ENCODE measurements around the gene TEX14.

TEX14 gene

DNA sequence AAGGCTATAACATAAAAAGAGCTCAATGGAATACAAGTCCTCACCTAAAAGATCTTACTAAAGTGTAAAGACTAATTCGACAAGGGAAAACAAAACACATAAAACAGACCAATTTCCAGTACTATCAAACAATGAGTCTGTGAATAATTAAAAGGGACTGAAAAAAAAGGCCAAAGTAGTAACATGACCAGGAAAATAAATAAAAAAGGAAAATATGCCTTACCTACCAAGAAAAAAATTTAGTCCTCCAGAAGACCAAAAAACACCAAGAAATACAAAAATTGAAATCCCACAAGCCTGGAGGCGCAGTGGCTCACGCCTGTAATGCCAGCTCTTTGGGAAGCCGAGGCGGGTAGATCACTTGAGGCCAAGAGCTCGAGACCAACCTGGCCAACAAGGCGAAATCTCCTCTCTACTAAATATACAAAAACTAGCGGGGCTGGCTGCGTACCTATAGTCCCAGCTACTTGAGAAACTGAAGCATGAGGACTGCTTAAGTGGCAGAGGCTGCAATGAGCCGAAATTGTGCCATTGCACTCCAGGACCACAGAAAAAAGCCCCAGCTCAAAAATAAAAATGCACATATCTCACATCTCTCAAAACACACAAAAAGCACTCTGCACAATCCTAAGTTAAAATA, 60.8 kb downstream of the TEX14 start:
- TF ChIP-seq, protein P1, sequence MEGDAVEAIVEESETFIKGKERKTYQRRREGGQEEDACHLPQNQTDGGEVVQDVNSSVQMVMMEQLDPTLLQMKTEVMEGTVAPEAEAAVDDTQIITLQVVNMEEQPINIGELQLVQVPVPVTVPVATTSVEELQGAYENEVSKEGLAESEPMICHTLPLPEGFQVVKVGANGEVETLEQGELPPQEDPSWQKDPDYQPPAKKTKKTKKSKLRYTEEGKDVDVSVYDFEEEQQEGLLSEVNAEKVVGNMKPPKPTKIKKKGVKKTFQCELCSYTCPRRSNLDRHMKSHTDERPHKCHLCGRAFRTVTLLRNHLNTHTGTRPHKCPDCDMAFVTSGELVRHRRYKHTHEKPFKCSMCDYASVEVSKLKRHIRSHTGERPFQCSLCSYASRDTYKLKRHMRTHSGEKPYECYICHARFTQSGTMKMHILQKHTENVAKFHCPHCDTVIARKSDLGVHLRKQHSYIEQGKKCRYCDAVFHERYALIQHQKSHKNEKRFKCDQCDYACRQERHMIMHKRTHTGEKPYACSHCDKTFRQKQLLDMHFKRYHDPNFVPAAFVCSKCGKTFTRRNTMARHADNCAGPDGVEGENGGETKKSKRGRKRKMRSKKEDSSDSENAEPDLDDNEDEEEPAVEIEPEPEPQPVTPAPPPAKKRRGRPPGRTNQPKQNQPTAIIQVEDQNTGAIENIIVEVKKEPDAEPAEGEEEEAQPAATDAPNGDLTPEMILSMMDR (IDR thresholded peaks at IDR 0.05; ENCODE audit: borderline replicate concordance, insufficient read depth, low read depth, low read length) = no peak
- H3K4me3 ChIP-seq (ENCODE audit: low read depth, low read length) = no peak overlapping the region

DNA sequence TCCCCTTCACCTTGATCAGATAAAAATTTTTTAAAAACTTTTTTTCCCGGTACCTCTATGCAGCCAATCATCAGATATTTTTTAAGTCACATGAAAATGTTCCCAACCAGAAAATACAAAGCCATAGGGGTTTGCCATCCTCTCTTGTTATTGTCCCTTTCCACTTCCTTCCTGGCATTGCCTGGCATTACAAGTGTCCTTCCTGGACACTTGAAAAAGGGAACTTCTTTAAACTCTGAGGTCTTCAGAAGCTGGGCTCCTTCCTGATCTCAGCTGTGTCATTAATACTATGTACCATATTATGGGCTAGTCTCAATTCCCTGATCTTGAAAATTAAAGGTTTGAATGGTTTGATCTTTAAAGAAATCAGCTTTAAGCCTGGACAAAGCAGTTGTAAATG, 64.9 kb downstream of the TEX14 start:
- H3K4me3 ChIP-seq (ENCODE audit: low read depth, low read length) = no peak overlapping the region
- TF ChIP-seq, protein P1 (IDR thresholded peaks at IDR 0.05; ENCODE audit: borderline replicate concordance, insufficient read depth, low read depth, low read length) = no peak

DNA sequence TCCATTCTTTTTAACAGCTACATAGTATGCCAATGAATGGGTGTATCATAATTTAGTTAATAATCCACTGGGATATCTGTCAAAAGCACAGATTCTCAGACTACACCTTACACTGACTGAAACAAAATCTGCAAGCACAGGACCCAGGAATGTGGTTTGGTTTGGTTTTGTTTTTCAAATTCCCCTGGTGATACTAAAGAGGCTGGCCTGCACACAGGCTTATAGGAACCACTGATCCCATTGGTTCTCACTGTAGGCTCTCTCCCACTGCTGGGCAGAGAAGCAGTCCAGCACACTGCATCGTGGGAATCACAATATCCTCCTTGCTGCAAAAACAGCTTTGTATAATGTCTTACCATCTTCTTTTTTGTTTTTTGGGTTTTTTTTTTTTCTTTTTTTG, 67.1 kb downstream of the TEX14 start:
- TF ChIP-seq, protein P1 (IDR thresholded peaks at IDR 0.05; ENCODE audit: borderline replicate concordance, insufficient read depth, low read depth, low read length) = no peak
- H3K4me3 ChIP-seq (ENCODE audit: low read depth, low read length) = no peak overlapping the region

DNA sequence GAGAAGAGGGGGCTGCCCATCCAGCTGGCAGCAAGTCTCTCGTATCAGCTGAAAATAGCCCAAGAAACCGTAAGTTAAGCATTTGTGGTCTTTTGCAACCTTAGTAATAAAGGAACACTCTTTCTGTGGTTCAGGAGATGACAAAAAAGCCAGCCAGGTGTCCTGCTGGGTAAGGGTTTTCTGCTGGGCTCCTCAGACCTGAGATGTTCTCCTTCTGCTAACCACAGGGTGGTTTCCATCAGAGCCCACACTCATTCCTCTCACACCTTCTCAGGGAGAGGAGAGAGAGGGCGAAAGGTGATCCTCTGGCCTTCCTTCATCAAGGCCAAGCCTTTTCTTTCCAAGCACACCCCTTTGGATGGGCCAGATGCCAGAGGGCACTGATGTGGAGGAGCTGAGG, 70.7 kb downstream of the TEX14 start:
- TF ChIP-seq, protein P1 (IDR thresholded peaks at IDR 0.05; ENCODE audit: borderline replicate concordance, insufficient read depth, low read depth, low read length) = no peak
- H3K4me3 ChIP-seq (ENCODE audit: low read depth, low read length) = no peak overlapping the region

DNA sequence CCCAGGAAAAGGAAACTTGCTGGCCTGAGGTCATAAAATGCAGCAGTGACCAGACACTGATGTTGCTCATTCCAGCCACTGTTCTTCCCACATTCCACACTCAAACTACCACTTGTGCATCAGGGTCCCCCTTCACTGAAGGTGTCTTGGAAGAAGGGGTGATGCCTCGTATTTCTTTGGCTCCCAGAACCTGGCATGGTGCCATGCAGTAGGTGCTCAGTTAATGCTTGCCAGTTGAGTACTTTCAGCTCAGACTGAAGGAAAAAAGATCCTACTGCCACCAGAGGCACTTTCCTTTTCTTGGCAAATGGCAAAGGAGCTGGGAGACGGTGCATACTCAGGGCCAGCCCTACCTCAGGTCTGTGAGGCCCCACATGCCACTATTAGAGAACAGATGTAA, 73.5 kb downstream of the TEX14 start:
- TF ChIP-seq, protein P1 (IDR thresholded peaks at IDR 0.05; ENCODE audit: borderline replicate concordance, insufficient read depth, low read depth, low read length) = no peak
- no peak overlapping the region for H3K4me3 ChIP-seq (ENCODE audit: low read depth, low read length)

DNA sequence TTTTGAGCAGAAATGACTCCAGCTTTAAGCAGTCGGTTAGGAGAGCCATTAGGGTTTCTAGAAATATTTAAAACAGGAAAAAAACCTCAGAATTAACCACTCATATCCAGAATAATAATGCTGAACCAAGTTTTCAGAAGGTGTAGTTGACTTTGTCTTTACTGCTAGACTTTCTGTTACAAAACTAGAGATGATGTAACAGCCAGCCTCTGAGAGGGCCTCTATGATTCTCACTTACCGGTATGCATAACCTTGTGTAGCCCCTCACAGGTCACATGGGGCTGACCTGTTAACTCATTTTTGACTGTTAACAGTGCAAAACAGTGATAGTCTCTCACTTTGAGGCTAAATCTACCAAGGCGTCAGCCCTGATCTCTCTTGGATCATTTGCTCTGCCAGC, 74.3 kb downstream of the TEX14 start:
- H3K4me3 ChIP-seq (ENCODE audit: low read depth, low read length) = no peak overlapping the region
- TF ChIP-seq, protein P1 (IDR thresholded peaks at IDR 0.05; ENCODE audit: borderline replicate concordance, insufficient read depth, low read depth, low read length) = no peak

Measured in GM12875 (cell line).